ENCODE results near the gene CKAP4. TPM values are rescaled to one million over a fixed set of nuclear protein-coding genes. Genes with fewer than 3 reads are reported as not detected.

The CKAP4 gene
- total and polyA plus RNA-seq, 9 of the 15 experiments (the other 6 are each of a cell fraction or from before 2014, with no cell fraction given) = 0.08 to 0.20 TPM; not detected in 7

DNA sequence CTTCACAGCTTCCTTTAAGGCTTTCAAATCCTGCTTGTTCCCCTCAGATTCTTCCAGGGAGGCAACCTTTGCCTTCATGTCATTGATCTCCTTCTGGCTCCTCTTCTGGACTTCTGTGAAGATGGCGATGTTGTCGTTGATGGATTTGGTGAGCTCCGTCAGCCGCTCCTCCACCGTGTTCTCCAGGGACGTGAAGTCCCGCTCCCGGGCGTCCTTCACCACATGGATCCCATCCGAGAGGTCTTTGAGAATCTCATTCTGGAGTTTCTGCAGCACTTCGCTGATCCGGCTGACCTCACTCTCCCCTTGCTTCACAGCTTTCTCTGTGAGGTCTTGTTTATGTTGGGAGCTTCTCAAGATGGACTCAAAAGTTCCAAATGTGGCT is 7.9 kb downstream of the CKAP4 start:
- H3K79me2 ChIP-seq (ENCODE audit: control insufficient read depth, insufficient read depth, low read length) = no peaks in the 10 kb centered on the region
- in situ Hi-C loops (cut with MboI) = no loop called here

More for the DNA sequence above, 7.9 kb downstream of the CKAP4 start:
- WGBS (ENCODE audit: insufficient coverage, low coverage, missing lambda C conversion rate) = 1% methylated on average over 12 of the region's 12 CpGs
- ChIA-PET CTCF (ENCODE audit: low intra/inter-chr PET ratio) (no interaction called here), POLR2A (interaction anchor here (0.6 to 0.8 kb wide), 2 partner anchors 12 to 921 kb away, joined by 3 read pairs; no protein-coding TSS in a partner anchor)
- H3K9ac ChIP-seq (ENCODE audit: insufficient read depth in 1 of 2, low read depth in 2 of 2, low read length in 2 of 2) = no peak overlapping the region
- no peaks in the 10 kb centered on the region for H3K9me3 ChIP-seq (replicated peaks; ENCODE audit: control insufficient read depth, insufficient read depth, low read depth, low read length)
- no peaks in the 10 kb centered on the region for H3K9me1 ChIP-seq (ENCODE audit: control insufficient read depth, insufficient read depth, low read length)
- TF ChIP-seq ZZZ3 (IDR thresholded peaks at IDR 0.05) (no peak), ZNF133 (CRISPR knock-in tag; IDR thresholded peaks at IDR 0.05) (no peak), HMG20A (CRISPR knock-in tag; conservative IDR thresholded peaks at IDR 0.05) (no peak), BDP1 (IDR thresholded peaks at IDR 0.05; ENCODE audit: insufficient read depth, insufficient read length) (no peak)
- TF ChIP-seq, protein P1, sequence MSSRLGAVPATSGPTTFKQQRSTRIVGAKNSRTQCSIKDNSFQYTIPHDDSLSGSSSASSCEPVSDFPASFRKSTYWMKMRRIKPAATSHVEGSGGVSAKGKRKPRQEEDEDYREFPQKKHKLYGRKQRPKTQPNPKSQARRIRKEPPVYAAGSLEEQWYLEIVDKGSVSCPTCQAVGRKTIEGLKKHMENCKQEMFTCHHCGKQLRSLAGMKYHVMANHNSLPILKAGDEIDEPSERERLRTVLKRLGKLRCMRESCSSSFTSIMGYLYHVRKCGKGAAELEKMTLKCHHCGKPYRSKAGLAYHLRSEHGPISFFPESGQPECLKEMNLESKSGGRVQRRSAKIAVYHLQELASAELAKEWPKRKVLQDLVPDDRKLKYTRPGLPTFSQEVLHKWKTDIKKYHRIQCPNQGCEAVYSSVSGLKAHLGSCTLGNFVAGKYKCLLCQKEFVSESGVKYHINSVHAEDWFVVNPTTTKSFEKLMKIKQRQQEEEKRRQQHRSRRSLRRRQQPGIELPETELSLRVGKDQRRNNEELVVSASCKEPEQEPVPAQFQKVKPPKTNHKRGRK (tag; IDR thresholded peaks at IDR 0.05) = no peak
- H4K20me1 ChIP-seq (replicated peaks; ENCODE audit: control insufficient read depth, insufficient read depth, low read length) = peaks cover 4% of the 10 kb centered on the region; the same call in 1 of the 2 replicates
- no peak overlapping the region for H3K4me2 ChIP-seq (ENCODE audit: insufficient read depth, low read length)
- H3K27ac ChIP-seq (ENCODE audit: extremely low read depth, low read depth, low read length) = no peak overlapping the region
- H2AFZ ChIP-seq (ENCODE audit: low read depth, low read length) = no peak overlapping the region
- H3K27me3 ChIP-seq (ENCODE audit: control insufficient read depth in 2 of 2, insufficient read depth in 2 of 2, low read length in 2 of 2) = peaks cover 29 to 39% of the 10 kb centered on the region in 2 experiments
- intact Hi-C loops (cut with micrococcal nuclease) = no loop called here
- DNase-seq (ENCODE audit: extremely low read depth in 1 of 4, low spot score in 3 of 4) (no peak), ATAC-seq (no peak), FAIRE-seq (no peak)
- H3K4me1 ChIP-seq (replicated peaks in 1 of 2; ENCODE audit: control insufficient read depth in 2 of 2, insufficient read depth in 2 of 2, low read length in 2 of 2) = peaks cover 0 to 7% of the 10 kb centered on the region in 2 experiments; a peak in 1 of 5 replicates
- no peaks in the 10 kb centered on the region for H3K36me3 ChIP-seq (ENCODE audit: control insufficient read depth, insufficient read depth, low read length)
- no peak overlapping the region for H3K4me3 ChIP-seq
- BruUV-seq (replicated peaks) = no TSS peak

Data from K562 (cell line).